Activated CD8-positive, alpha-beta T cell treated with anti-CD3 and anti-CD28 coated beads for 36 hours (primary cell): ENCODE data around the gene HIF1A. TPM values are rescaled to one million over a fixed set of nuclear protein-coding genes. Genes with fewer than 3 reads are reported as not detected.

Source experiments
- ATAC-seq: fragments of 200-7000 bp; cut with Tn5 transposase; one replicate; pipeline ENCODE4 v1.10.0; 2021; ENCODE audit warnings: mild to moderate bottlenecking, moderate library complexity
- CTCF ChIA-PET: fragments of 350-600 bp; sonication (Branson Sonifier 250); formaldehyde crosslinking; loops from one replicate; lab custom pipeline; 2021; ENCODE audit warnings: antibody characterized with exemption; lab: Charles Lee
- POLR2A ChIA-PET: fragments of 350-600 bp; sonication (Branson Sonifier 250); formaldehyde crosslinking; loops from one replicate; lab custom pipeline; 2021; ENCODE audit warnings: antibody characterized with exemption; lab: Charles Lee
- DNase-seq: peaks from one replicate; pipeline ENCODE4 v3.0.0-alpha.2; 2020
- H3K27ac Mint-ChIP-seq: one replicate; pipeline ENCODE4 v1.8.0; 2021; ENCODE audit warnings: mild to moderate bottlenecking, mixed read lengths
- H3K27me3 Mint-ChIP-seq: one replicate; pipeline ENCODE4 v1.8.0; 2021; ENCODE audit warnings: mixed read lengths
- H3K36me3 Mint-ChIP-seq: one replicate; pipeline ENCODE4 v1.8.0; 2021; ENCODE audit warnings: low read depth, mixed read lengths
- H3K4me1 Mint-ChIP-seq: one replicate; pipeline ENCODE4 v1.8.0; 2021; ENCODE audit warnings: low read depth, mixed read lengths
- H3K4me3 Mint-ChIP-seq: one replicate; pipeline ENCODE4 v1.8.0; 2021; ENCODE audit warnings: mild to moderate bottlenecking, moderate library complexity, mixed read lengths
- H3K9me3 Mint-ChIP-seq: one replicate; pipeline ENCODE4 v1.8.0; 2021; ENCODE audit warnings: mixed read lengths
- CTCF ChIP-seq: fragments of 200-600 bp; IDR thresholded peaks from one replicate; pipeline ENCODE4 v1.8.0; 2022; ENCODE audit warnings: antibody characterized with exemption, mild to moderate bottlenecking
- intact Hi-C: fragments of 100-400 bp; cut with micrococcal nuclease; formaldehyde crosslinking; loops from one replicate; pipeline ENCODE4 v1.10.0; 2022
- total RNA-seq, 2 experiments: library from RNA; stranded (reverse); gene quantifications; one replicate each; pipeline ENCODE4 v1.2.3, GENCODE V29; 2021

Gene HIF1A
- total RNA-seq, 2 experiments from 2014 or later: 133 to 140 TPM

- TF ChIP-seq CTCF: no peak
- Mint-ChIP-seq H3K36me3 (peaks cover 46% of the 10 kb centered on the region), H3K27me3 (no peaks in the 10 kb centered on the region), H3K9me3 (no peaks in the 10 kb centered on the region), H3K4me3 (peak overlapping the region; percentile 93), H3K4me1 (peaks cover 33% of the 10 kb centered on the region), H3K27ac (peak overlapping the region; percentile 90)
- DNase-seq (peak; percentile 91), ATAC-seq (peak; percentile 93)
- CTCF ChIA-PET: interaction anchor here (1.2 to 2.2 kb wide), 4 partner anchors 10 to 290 kb away, joined by 3 to 13 read pairs (median 10); partner anchors contain the start of gene SNAPC1
- intact Hi-C loops: no loop called here
- POLR2A ChIA-PET: interaction anchor here (1.0 to 1.4 kb wide), 3 partner anchors 10 to 278 kb away, joined by 3 read pairs; no protein-coding TSS in a partner anchor
Measured at GRCh38 chr14:61750708-61751474, 55.6 kb downstream of the HIF1A start.

- Mint-ChIP-seq H3K4me1 (peaks cover 30% of the 10 kb centered on the region), H3K27me3 (peaks cover 3% of the 10 kb centered on the region), H3K36me3 (peaks cover 43% of the 10 kb centered on the region), H3K4me3 (peak overlapping the region; percentile 93), H3K27ac (peak overlapping the region; percentile 67), H3K9me3 (no peaks in the 10 kb centered on the region)
- ChIA-PET POLR2A (interaction anchor here (1.0 to 1.5 kb wide), 3 partner anchors 9 to 278 kb away, joined by 3 read pairs; no protein-coding TSS in a partner anchor), CTCF (interaction anchor here (1.5 to 2.2 kb wide), 4 partner anchors 10 to 86 kb away, joined by 5 to 13 read pairs (median 10); partner anchors contain the start of gene SNAPC1)
- ATAC-seq (no peak), DNase-seq (no peak)
- TF ChIP-seq CTCF: no peak
- intact Hi-C loops: no loop called here
Measured at GRCh38 chr14:61751475-61751989, 56.2 kb downstream of the HIF1A start.

- no peak for ATAC-seq
- ChIA-PET POLR2A (interaction anchor here (0.7 to 1.5 kb wide), 4 partner anchors 8 to 1895 kb away, joined by 3 to 5 read pairs (median 4); no protein-coding TSS in a partner anchor), CTCF (interaction anchor here (0.6 to 2.2 kb wide), 6 partner anchors 9 to 467 kb away, joined by 3 to 13 read pairs (median 6); partner anchors contain the start of gene SNAPC1)
- Mint-ChIP-seq H3K27me3 (peaks cover 3% of the 10 kb centered on the region), H3K36me3 (peaks cover 35% of the 10 kb centered on the region), H3K9me3 (no peaks in the 10 kb centered on the region), H3K4me3 (no peak overlapping the region), H3K4me1 (peaks cover 24% of the 10 kb centered on the region), H3K27ac (no peak overlapping the region)
- DNase-seq: no peak
- intact Hi-C loops: no loop called here
- no peak for TF ChIP-seq CTCF
Measured at GRCh38 chr14:61752626-61753025, 57.3 kb downstream of the HIF1A start.

- DNase-seq (peak; percentile 29), ATAC-seq (peak; percentile 26)
- Mint-ChIP-seq H3K27me3 (peaks cover 3% of the 10 kb centered on the region), H3K9me3 (no peaks in the 10 kb centered on the region), H3K27ac (no peak overlapping the region), H3K36me3 (peaks cover 28% of the 10 kb centered on the region), H3K4me1 (peaks cover 21% of the 10 kb centered on the region), H3K4me3 (no peak overlapping the region)
- POLR2A ChIA-PET: interaction anchor here (0.7 to 0.9 kb wide), 2 partner anchors 9 to 14 kb away, joined by 3 read pairs; partner anchors contain the start of gene SNAPC1
- intact Hi-C loops: no loop called here
- no peak for TF ChIP-seq CTCF
- CTCF ChIA-PET: interaction anchor here (1.3 kb wide), 1 partner anchor 84 kb away, joined by 4 read pairs; no protein-coding TSS in a partner anchor
Measured at GRCh38 chr14:61753631-61754030, 58.3 kb downstream of the HIF1A start.
